SK-N-SH (cell line): Measurements from ENCODE around the gene HSPBP1.

Source experiments
- EP300 ChIP-seq, 2 experiments: IDR thresholded peaks; 2 replicates each; pipeline versions ENCODE4 v1.4.0 to v1.6.1; 2012; ENCODE audit warnings: borderline replicate concordance in 1 of 2, low read depth in 1 of 2, low read length in 1 of 2
- FOXJ3 ChIP-seq: sonication (generic); formaldehyde crosslinking; IDR thresholded peaks from 2 replicates; pipeline ENCODE4 v1.5.1; 2020; ENCODE audit warnings: mild to moderate bottlenecking, missing genetic modification reagents
- GABPA ChIP-seq: IDR thresholded peaks from 2 replicates; pipeline ENCODE4 v1.4.0; 2012; ENCODE audit warnings: low read depth, mild to moderate bottlenecking
- GATA2 ChIP-seq: sonication (generic); formaldehyde crosslinking; IDR thresholded peaks from 2 replicates; pipeline ENCODE4 v1.5.0; 2020; ENCODE audit warnings: mild to moderate bottlenecking, missing genetic modification reagents
- MXI1 ChIP-seq: IDR thresholded peaks from 2 replicates; pipeline ENCODE4 v1.6.1; 2012; ENCODE audit warnings: mild to moderate bottlenecking, low read depth, low read length, improper control_type of control experiment
- NFIC ChIP-seq: IDR thresholded peaks from 2 replicates; pipeline ENCODE4 v1.4.0; 2012; ENCODE audit warnings: borderline replicate concordance
- POLR2AphosphoS5 ChIP-seq: IDR thresholded peaks from 2 replicates; pipeline ENCODE4 v1.6.1; 2012; ENCODE audit warnings: low read depth, low read length
- RAD21 ChIP-seq: IDR thresholded peaks from 2 replicates; pipeline ENCODE4 v1.6.1; 2012; ENCODE audit warnings: mild to moderate bottlenecking, low read length
- RCOR1 ChIP-seq: fragments of 150-350 bp; IDR thresholded peaks from 2 replicates; pipeline ENCODE4 v1.6.1; 2017; ENCODE audit warnings: antibody characterized with exemption, low read length
- SIN3A ChIP-seq: IDR thresholded peaks from 2 replicates; pipeline ENCODE4 v1.6.1; 2012; ENCODE audit warnings: low read depth, mild to moderate bottlenecking, low read length, moderate library complexity, borderline replicate concordance
- TEAD4 ChIP-seq: IDR thresholded peaks from 2 replicates; pipeline ENCODE4 v1.4.0; 2012; ENCODE audit warnings: mild to moderate bottlenecking, borderline replicate concordance; ENCODE audit not compliant: insufficient read depth
- TF ChIP-seq, protein P1 (sequence below): fragments of 200-600 bp; sonication (generic); IDR thresholded peaks from 2 replicates; pipeline ENCODE4 v1.6.1; 2017; ENCODE audit warnings: antibody characterized with exemption, mild to moderate bottlenecking, moderate library complexity
- TF ChIP-seq, protein P2 (sequence below): IDR thresholded peaks from 2 replicates; pipeline ENCODE4 v1.4.0; 2012; ENCODE audit warnings: low read depth
- TF ChIP-seq, protein P3 (sequence below): fragments of 150-350 bp; IDR thresholded peaks from 2 replicates; pipeline ENCODE4 v1.6.1; 2017; ENCODE audit warnings: antibody characterized with exemption, low read length, low read depth, borderline replicate concordance

DNA sequence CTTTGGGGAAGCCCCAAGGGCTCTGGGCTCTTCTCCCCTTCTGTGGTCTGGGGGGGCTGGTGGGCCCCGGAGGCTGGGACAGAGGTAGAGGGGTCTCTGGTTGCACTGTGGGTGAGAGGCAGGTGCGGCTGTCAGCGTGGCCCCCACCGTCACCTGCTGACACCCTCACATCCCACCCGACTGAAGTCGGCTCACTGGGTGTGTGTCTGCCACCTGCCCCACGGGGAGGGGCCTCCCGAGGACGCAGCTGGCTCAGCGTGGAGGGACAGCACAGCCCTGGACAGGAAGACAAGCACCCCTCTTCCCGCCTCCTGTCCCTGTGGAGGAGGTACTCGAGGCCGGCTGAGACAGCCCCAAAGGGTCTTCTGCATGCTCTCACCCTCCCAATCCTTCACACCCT lies 49.1 kb downstream of the HSPBP1 start:
- TF ChIP-seq SIN3A (no peak), FOXJ3 (no peak), GATA2 (CRISPR knock-in tag) (no peak), NFIC (no peak), POLR2AphosphoS5 (no peak), GABPA (no peak), EP300 (IDR thresholded peaks at IDR 0.05; ENCODE audit: borderline replicate concordance in 1 of 2, low read depth in 1 of 2, low read length in 1 of 2) (no peak), MXI1 (no peak), TEAD4 (no peak), RCOR1 (no peak), RAD21 (no peak)
- TF ChIP-seq, protein P1, sequence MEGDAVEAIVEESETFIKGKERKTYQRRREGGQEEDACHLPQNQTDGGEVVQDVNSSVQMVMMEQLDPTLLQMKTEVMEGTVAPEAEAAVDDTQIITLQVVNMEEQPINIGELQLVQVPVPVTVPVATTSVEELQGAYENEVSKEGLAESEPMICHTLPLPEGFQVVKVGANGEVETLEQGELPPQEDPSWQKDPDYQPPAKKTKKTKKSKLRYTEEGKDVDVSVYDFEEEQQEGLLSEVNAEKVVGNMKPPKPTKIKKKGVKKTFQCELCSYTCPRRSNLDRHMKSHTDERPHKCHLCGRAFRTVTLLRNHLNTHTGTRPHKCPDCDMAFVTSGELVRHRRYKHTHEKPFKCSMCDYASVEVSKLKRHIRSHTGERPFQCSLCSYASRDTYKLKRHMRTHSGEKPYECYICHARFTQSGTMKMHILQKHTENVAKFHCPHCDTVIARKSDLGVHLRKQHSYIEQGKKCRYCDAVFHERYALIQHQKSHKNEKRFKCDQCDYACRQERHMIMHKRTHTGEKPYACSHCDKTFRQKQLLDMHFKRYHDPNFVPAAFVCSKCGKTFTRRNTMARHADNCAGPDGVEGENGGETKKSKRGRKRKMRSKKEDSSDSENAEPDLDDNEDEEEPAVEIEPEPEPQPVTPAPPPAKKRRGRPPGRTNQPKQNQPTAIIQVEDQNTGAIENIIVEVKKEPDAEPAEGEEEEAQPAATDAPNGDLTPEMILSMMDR = no peak
- TF ChIP-seq, protein P2, sequence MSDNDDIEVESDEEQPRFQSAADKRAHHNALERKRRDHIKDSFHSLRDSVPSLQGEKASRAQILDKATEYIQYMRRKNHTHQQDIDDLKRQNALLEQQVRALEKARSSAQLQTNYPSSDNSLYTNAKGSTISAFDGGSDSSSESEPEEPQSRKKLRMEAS = no peak
- TF ChIP-seq, protein P3, sequence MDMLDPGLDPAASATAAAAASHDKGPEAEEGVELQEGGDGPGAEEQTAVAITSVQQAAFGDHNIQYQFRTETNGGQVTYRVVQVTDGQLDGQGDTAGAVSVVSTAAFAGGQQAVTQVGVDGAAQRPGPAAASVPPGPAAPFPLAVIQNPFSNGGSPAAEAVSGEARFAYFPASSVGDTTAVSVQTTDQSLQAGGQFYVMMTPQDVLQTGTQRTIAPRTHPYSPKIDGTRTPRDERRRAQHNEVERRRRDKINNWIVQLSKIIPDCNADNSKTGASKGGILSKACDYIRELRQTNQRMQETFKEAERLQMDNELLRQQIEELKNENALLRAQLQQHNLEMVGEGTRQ = no peak
